ENCODE results near the gene PRDM1.

DNA sequence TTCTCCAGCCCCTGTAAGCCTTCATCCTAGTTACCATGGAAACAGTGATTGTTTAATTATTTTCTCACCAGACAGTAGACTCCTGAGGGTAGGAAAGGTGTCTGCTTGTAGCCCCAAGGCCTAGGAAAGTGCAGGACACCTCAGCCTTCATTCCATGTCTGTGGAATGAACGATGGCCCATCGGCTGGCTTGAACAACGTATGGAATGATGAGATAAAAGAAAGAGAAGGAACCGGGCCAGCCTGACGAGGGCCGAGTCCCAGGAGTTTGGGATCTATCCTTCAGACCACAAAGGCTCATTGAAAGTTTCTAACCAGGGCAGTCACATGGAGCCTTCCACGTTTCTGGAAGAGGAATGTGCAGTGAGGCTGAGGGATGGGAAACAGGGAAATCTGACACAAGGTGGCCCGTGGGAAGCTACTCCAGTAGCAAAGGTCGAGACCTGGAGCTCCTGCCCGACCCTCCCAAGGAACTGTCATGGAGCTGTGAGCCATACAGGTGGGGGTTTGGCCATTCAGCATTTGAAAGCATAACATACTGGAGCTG is 46.1 kb downstream of the PRDM1 start:
- no peak for TF ChIP-seq POLR2A (IDR thresholded peaks at IDR 0.05)
- TF ChIP-seq, protein P1, sequence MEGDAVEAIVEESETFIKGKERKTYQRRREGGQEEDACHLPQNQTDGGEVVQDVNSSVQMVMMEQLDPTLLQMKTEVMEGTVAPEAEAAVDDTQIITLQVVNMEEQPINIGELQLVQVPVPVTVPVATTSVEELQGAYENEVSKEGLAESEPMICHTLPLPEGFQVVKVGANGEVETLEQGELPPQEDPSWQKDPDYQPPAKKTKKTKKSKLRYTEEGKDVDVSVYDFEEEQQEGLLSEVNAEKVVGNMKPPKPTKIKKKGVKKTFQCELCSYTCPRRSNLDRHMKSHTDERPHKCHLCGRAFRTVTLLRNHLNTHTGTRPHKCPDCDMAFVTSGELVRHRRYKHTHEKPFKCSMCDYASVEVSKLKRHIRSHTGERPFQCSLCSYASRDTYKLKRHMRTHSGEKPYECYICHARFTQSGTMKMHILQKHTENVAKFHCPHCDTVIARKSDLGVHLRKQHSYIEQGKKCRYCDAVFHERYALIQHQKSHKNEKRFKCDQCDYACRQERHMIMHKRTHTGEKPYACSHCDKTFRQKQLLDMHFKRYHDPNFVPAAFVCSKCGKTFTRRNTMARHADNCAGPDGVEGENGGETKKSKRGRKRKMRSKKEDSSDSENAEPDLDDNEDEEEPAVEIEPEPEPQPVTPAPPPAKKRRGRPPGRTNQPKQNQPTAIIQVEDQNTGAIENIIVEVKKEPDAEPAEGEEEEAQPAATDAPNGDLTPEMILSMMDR (IDR thresholded peaks at IDR 0.05 in 8 of 11, conservative IDR thresholded peaks at IDR 0.05 in 3 of 11) = no peak
- no peak for TF ChIP-seq POLR2AphosphoS5 (IDR thresholded peaks at IDR 0.05)
